ENCODE measurements around the gene FKBP2. TPM values are rescaled to one million over a fixed set of nuclear protein-coding genes. Genes with fewer than 3 reads are reported as not detected.

The FKBP2 gene
- total RNA-seq, 5 donors from 2014 or later (not counting 1 experiment from before 2014, with no cell fraction given): 17.9 to 53.0 (median 42.9) TPM

- H3K36me3 ChIP-seq (ENCODE audit: control insufficient read depth in 2 of 2, extremely low read depth in 1 of 2, insufficient read depth in 1 of 2, low read length in 1 of 2): peaks cover 13 to 49% of the 10 kb centered on the region in 2 donors
- H3K4me3 ChIP-seq (ENCODE audit: control insufficient read depth in 1 of 2, extremely low read depth in 1 of 2, low read length in 1 of 2): no peak overlapping the region
- ChIA-PET CTCF (interaction anchor here in 1 of 2 donors (1.0 kb wide), 1 partner anchor 16 kb away, joined by 3 read pairs; the partner anchor contains the start of gene FERMT3), POLR2A (no interaction called here)
- peaks cover 9% of the 10 kb centered on the region for H3K36me3 Mint-ChIP-seq
- H3K9me3 Mint-ChIP-seq: no peaks in the 10 kb centered on the region
- DNase-seq (no peak), ATAC-seq (replicated peaks in 1 of 4) (no peak)
- peaks cover 16 to 27% (median 18%) of the 10 kb centered on the region in 3 donors for H3K4me1 Mint-ChIP-seq
- H3K27me3 ChIP-seq (replicated peaks in 1 of 2; ENCODE audit: control insufficient read depth in 2 of 2, extremely low read depth in 1 of 2, insufficient read depth in 2 of 2, low read length in 1 of 2): no peaks in the 10 kb centered on the region
- peaks cover 7 to 47% of the 10 kb centered on the region in 2 experiments for H3K4me1 ChIP-seq (ENCODE audit: control insufficient read depth in 1 of 2, extremely low read depth in 1 of 2, insufficient read depth in 2 of 2, low read length in 2 of 2)
- H3K27ac ChIP-seq (ENCODE audit: low read length): no peak overlapping the region
- H3K27ac Mint-ChIP-seq: peak overlapping the region in 1 of 2 donors; percentile 34
- 90% methylated on average over 7 of the region's 9 CpGs for WGBS (ENCODE audit: insufficient coverage)
- H3K9me3 ChIP-seq: no peaks in the 10 kb centered on the region
- H3K4me3 Mint-ChIP-seq: no peak overlapping the region
- no peaks in the 10 kb centered on the region for H3K27me3 Mint-ChIP-seq
Measured at GRCh38 chr11:64222651-64223000, 18.3 kb upstream of the FKBP2 start.

GRCh38 chr11:64223001-64223651 is 17.8 kb upstream of the FKBP2 start:
- no peak for ATAC-seq (replicated peaks in 1 of 4)
- POLR2A ChIA-PET: interaction anchor here (0.5 to 0.6 kb wide), 4 partner anchors 12 to 102 kb away, joined by 3 to 6 read pairs (median 4); no protein-coding TSS in a partner anchor
- peaks cover 8 to 50% of the 10 kb centered on the region in 2 experiments for H3K4me1 ChIP-seq (ENCODE audit: control insufficient read depth in 1 of 2, extremely low read depth in 1 of 2, insufficient read depth in 2 of 2, low read length in 2 of 2)
- H3K36me3 ChIP-seq (ENCODE audit: control insufficient read depth in 2 of 2, extremely low read depth in 1 of 2, insufficient read depth in 1 of 2, low read length in 1 of 2): peaks cover 13 to 48% of the 10 kb centered on the region in 2 donors
- WGBS (ENCODE audit: insufficient coverage): 91% methylated on average over 11 of the region's 24 CpGs
- peaks cover 9% of the 10 kb centered on the region for H3K36me3 Mint-ChIP-seq
- no peak overlapping the region for H3K4me3 ChIP-seq (ENCODE audit: control insufficient read depth in 1 of 2, extremely low read depth in 1 of 2, low read length in 1 of 2)
- DNase-seq: no peak
- peak overlapping the region in 1 of 2 donors; percentile 34 for H3K27ac Mint-ChIP-seq
- no peak overlapping the region for H3K4me3 Mint-ChIP-seq
- no peaks in the 10 kb centered on the region for H3K9me3 Mint-ChIP-seq
- no peaks in the 10 kb centered on the region for H3K27me3 Mint-ChIP-seq
- H3K4me1 Mint-ChIP-seq: peaks cover 21 to 32% (median 22%) of the 10 kb centered on the region in 3 donors
- no peaks in the 10 kb centered on the region for H3K9me3 ChIP-seq
- CTCF ChIA-PET: interaction anchor here (0.7 to 1.0 kb wide), 3 partner anchors 16 to 25 kb away, joined by 3 read pairs; partner anchors contain the start of gene FERMT3 (in 2 of the 2)
- no peak overlapping the region for H3K27ac ChIP-seq (ENCODE audit: low read length)
- no peaks in the 10 kb centered on the region for H3K27me3 ChIP-seq (replicated peaks in 1 of 2; ENCODE audit: control insufficient read depth in 2 of 2, extremely low read depth in 1 of 2, insufficient read depth in 2 of 2, low read length in 1 of 2)

- DNase-seq: no peak
- Histone ChIP-seq H3K4me1 (ENCODE audit: control insufficient read depth in 1 of 2, extremely low read depth in 1 of 2, insufficient read depth in 2 of 2, low read length in 2 of 2) (peaks cover 10 to 56% of the 10 kb centered on the region in 2 experiments), H3K36me3 (ENCODE audit: control insufficient read depth in 2 of 2, extremely low read depth in 1 of 2, insufficient read depth in 1 of 2, low read length in 1 of 2) (peaks cover 14 to 36% of the 10 kb centered on the region in 2 donors), H3K27ac (ENCODE audit: low read length) (no peak overlapping the region), H3K27me3 (replicated peaks in 1 of 2; ENCODE audit: control insufficient read depth in 2 of 2, extremely low read depth in 1 of 2, insufficient read depth in 2 of 2, low read length in 1 of 2) (no peaks in the 10 kb centered on the region), H3K4me3 (ENCODE audit: control insufficient read depth in 1 of 2, extremely low read depth in 1 of 2, low read length in 1 of 2) (no peak overlapping the region), H3K9me3 (no peaks in the 10 kb centered on the region)
- peaks cover 5% of the 10 kb centered on the region for H3K36me3 Mint-ChIP-seq
- H3K4me3 Mint-ChIP-seq: peak overlapping the region; percentile 80 to 92 (median 86)
- 96% methylated on average over 14 of the region's 17 CpGs for WGBS (ENCODE audit: insufficient coverage)
- peaks cover 25 to 36% (median 29%) of the 10 kb centered on the region in 3 donors for H3K4me1 Mint-ChIP-seq
- POLR2A ChIA-PET: interaction anchor here in 1 of 2 donors (0.5 kb wide), 1 partner anchor 11 kb away, joined by 3 read pairs; no protein-coding TSS in a partner anchor
- no peaks in the 10 kb centered on the region for H3K9me3 Mint-ChIP-seq
- CTCF ChIA-PET: interaction anchor here in 1 of 2 donors (1.0 kb wide), 1 partner anchor 18 kb away, joined by 3 read pairs; the partner anchor contains the start of gene FERMT3
- peak overlapping the region; percentile 23 to 66 for H3K27ac Mint-ChIP-seq
- ATAC-seq (replicated peaks in 1 of 4): no peak
- H3K27me3 Mint-ChIP-seq: no peaks in the 10 kb centered on the region
Measured at GRCh38 chr11:64224151-64224890, 16.6 kb upstream of the FKBP2 start.

- ChIA-PET POLR2A (no interaction called here), CTCF (interaction anchor here in 1 of 2 donors (1.0 kb wide), 1 partner anchor 17 kb away, joined by 3 read pairs; no protein-coding TSS in a partner anchor)
- H3K36me3 ChIP-seq (ENCODE audit: control insufficient read depth in 2 of 2, extremely low read depth in 1 of 2, insufficient read depth in 1 of 2, low read length in 1 of 2): peaks cover 16 to 29% of the 10 kb centered on the region in 2 donors
- peaks cover 15 to 57% of the 10 kb centered on the region in 2 experiments for H3K4me1 ChIP-seq (ENCODE audit: control insufficient read depth in 1 of 2, extremely low read depth in 1 of 2, insufficient read depth in 2 of 2, low read length in 2 of 2)
- ATAC-seq (replicated peaks in 1 of 4) (no peak), DNase-seq (no peak)
- no peaks in the 10 kb centered on the region for H3K9me3 ChIP-seq
- H3K9me3 Mint-ChIP-seq: no peaks in the 10 kb centered on the region
- peak overlapping the region; percentile 78 to 96 for H3K4me3 ChIP-seq (ENCODE audit: control insufficient read depth in 1 of 2, extremely low read depth in 1 of 2, low read length in 1 of 2)
- H3K27me3 ChIP-seq (replicated peaks in 1 of 2; ENCODE audit: control insufficient read depth in 2 of 2, extremely low read depth in 1 of 2, insufficient read depth in 2 of 2, low read length in 1 of 2): no peaks in the 10 kb centered on the region
- H3K27ac Mint-ChIP-seq: peak overlapping the region; percentile 74 to 84
- peak overlapping the region; percentile 80 to 92 (median 86) for H3K4me3 Mint-ChIP-seq
- H3K36me3 Mint-ChIP-seq: peaks cover 4% of the 10 kb centered on the region
- H3K27me3 Mint-ChIP-seq: no peaks in the 10 kb centered on the region
- peaks cover 32 to 42% (median 36%) of the 10 kb centered on the region in 3 donors for H3K4me1 Mint-ChIP-seq
- H3K27ac ChIP-seq (ENCODE audit: low read length): peak overlapping the region; percentile 68
- 75% methylated on average over 15 of the region's 22 CpGs for WGBS (ENCODE audit: insufficient coverage)
Measured at GRCh38 chr11:64224891-64225607, 15.8 kb upstream of the FKBP2 start.

- Histone ChIP-seq H3K36me3 (ENCODE audit: control insufficient read depth in 2 of 2, extremely low read depth in 1 of 2, insufficient read depth in 1 of 2, low read length in 1 of 2) (peaks cover 11 to 20% of the 10 kb centered on the region in 2 donors), H3K27me3 (replicated peaks in 1 of 2; ENCODE audit: control insufficient read depth in 2 of 2, extremely low read depth in 1 of 2, insufficient read depth in 2 of 2, low read length in 1 of 2) (no peaks in the 10 kb centered on the region), H3K4me3 (ENCODE audit: control insufficient read depth in 1 of 2, extremely low read depth in 1 of 2, low read length in 1 of 2) (peak within 1 kb of the TSS; percentile 78 to 96), H3K27ac (ENCODE audit: low read length) (peak within 1 kb of the TSS; percentile 76), H3K4me1 (ENCODE audit: control insufficient read depth in 1 of 2, extremely low read depth in 1 of 2, insufficient read depth in 2 of 2, low read length in 2 of 2) (peaks cover 15 to 63% of the 10 kb centered on the region in 2 experiments), H3K9me3 (no peaks in the 10 kb centered on the region)
- CTCF ChIA-PET: interaction anchor here (0.5 to 1.6 kb wide), 7 partner anchors 12 to 92 kb away, joined by 3 to 9 read pairs (median 3); partner anchors contain the start of genes FERMT3 (in 1 of the 2), PRDX5 (in 1 of the 2) and TRMT112 (in 1 of the 2)
- POLR2A ChIA-PET: interaction anchor here (0.5 to 0.6 kb wide), 3 partner anchors 14 to 1662 kb away, joined by 3 to 4 read pairs (median 4); partner anchors contain the start of gene FIBP (in 1 of the 2)
- peak within 1 kb of the TSS; percentile 88 for H3K27ac Mint-ChIP-seq
- H3K9me3 Mint-ChIP-seq: no peaks in the 10 kb centered on the region
- under 1% methylated on average over 45 of the region's 54 CpGs for WGBS (ENCODE audit: insufficient coverage)
- ATAC-seq (replicated peaks in 1 of 4): peak; percentile 76 to 80 (median 78)
- peak within 1 kb of the TSS; percentile 80 to 92 (median 86) for H3K4me3 Mint-ChIP-seq
- no peaks in the 10 kb centered on the region for H3K36me3 Mint-ChIP-seq
- DNase-seq: peak; percentile 70 to 96 (median 87)
- H3K4me1 Mint-ChIP-seq: peaks cover 34 to 44% (median 38%) of the 10 kb centered on the region in 3 donors
- H3K27me3 Mint-ChIP-seq: no peaks in the 10 kb centered on the region
Measured at GRCh38 chr11:64225608-64226506, 15.0 kb upstream of the FKBP2 start, which contains the start of the genes NUDT22 and TRPT1. TSS of gene NUDT22 (plus strand) at chr11:64226274. CDS start at chr11:64226653, 379 bp downstream. TSS of gene TRPT1 (minus strand) at chr11:64226186. CDS start at chr11:64225860, 326 bp downstream.
